B cell (primary cell): ENCODE measurements around the gene SF1. TPM values are rescaled to one million over a fixed set of nuclear protein-coding genes. Genes with fewer than 3 reads are reported as not detected.

Experiments used
- ATAC-seq: fragments of 200-7000 bp; cut with Tn5 transposase; one replicate; pipeline ENCODE4 v1.10.0; 2021; ENCODE audit warnings: low read depth, mild to moderate bottlenecking, moderate number of reproducible peaks, moderate library complexity
- CTCF ChIA-PET: fragments of 350-600 bp; sonication (Branson Sonifier 250); formaldehyde crosslinking; loops from one replicate; lab custom pipeline; 2021; ENCODE audit warnings: antibody characterized with exemption, inconsistent platforms; lab: Charles Lee
- POLR2A ChIA-PET: fragments of 350-600 bp; sonication (Branson Sonifier 250); formaldehyde crosslinking; loops from one replicate; lab custom pipeline; 2021; ENCODE audit warnings: antibody characterized with exemption; lab: Charles Lee
- DNase-seq: peaks from one replicate; pipeline ENCODE4 v3.0.0; 2013
- H2AFZ ChIP-seq: 2 replicates; pipeline ENCODE4 v1.6.1; 2012; ENCODE audit warnings: mild to moderate bottlenecking, low read depth, low read length; ENCODE audit not compliant: insufficient read depth, poor library complexity, severe bottlenecking
- H3K27ac ChIP-seq, 2 donors: 1 replicate in 1 of 2; 2 replicates in 1 of 2; pipeline ENCODE4 v1.5.1; 2012 to 2013; ENCODE audit warnings: low read length in 2 of 2, mild to moderate bottlenecking in 2 of 2, moderate library complexity in 1 of 2
- H3K27me3 ChIP-seq, 4 experiments: fragments of 200-600 bp in 1 of 4; sonication (generic) in 1 of 4; replicated peaks in 1 of 4; 1 replicate in 2 of 4; 2 replicates in 2 of 4; pipeline versions ENCODE4 v1.6.1 to v1.7.0; 2013 to 2016; ENCODE audit warnings: low read length in 3 of 4, mild to moderate bottlenecking in 2 of 4, mixed read lengths in 1 of 4, moderate library complexity in 1 of 4; ENCODE audit not compliant: insufficient read depth in 4 of 4, control insufficient read depth in 3 of 4; ENCODE audit errors: control extremely low read depth in 1 of 4
- H3K36me3 ChIP-seq, 2 experiments: replicated peaks in 1 of 2; 1 replicate in 1 of 2; 2 replicates in 1 of 2; pipeline versions ENCODE4 v1.6.1 to v1.7.1; 2013; ENCODE audit warnings: low read length in 1 of 2; ENCODE audit not compliant: insufficient read depth in 2 of 2, control insufficient read depth in 1 of 2; ENCODE audit errors: control extremely low read depth in 1 of 2, extremely low read depth in 1 of 2
- H3K4me1 ChIP-seq, 2 donors: fragments of 200-600 bp in 1 of 2; sonication (generic) in 1 of 2; 1 replicate in 1 of 2; 2 replicates in 1 of 2; pipeline versions ENCODE4 v1.5.1 to v1.6.1; 2013 to 2017; ENCODE audit warnings: low read length in 2 of 2; ENCODE audit not compliant: control insufficient read depth in 2 of 2, insufficient read depth in 2 of 2
- H3K4me2 ChIP-seq: replicated peaks from 2 replicates; pipeline ENCODE3; 2012; ENCODE audit warnings: mild to moderate bottlenecking, low read depth, low read length; ENCODE audit not compliant: poor library complexity, severe bottlenecking
- H3K4me3 ChIP-seq, 5 experiments: fragments of 200-600 bp in 1 of 5; sonication (generic) in 1 of 5; 1 replicate in 3 of 5; 2 replicates in 2 of 5; pipeline versions ENCODE4 v1.5.1 to v1.7.0; 2011 to 2016; ENCODE audit warnings: low read length in 4 of 5, mild to moderate bottlenecking in 4 of 5, low read depth in 2 of 5, control low read depth in 1 of 5, moderate library complexity in 1 of 5; ENCODE audit not compliant: insufficient read depth in 1 of 5; ENCODE audit errors: control extremely low read depth in 1 of 5, extremely low read depth in 1 of 5
- H3K79me2 ChIP-seq: fragments of 200-600 bp; sonication (generic); one replicate; pipeline ENCODE4 v1.6.0; 2016; ENCODE audit warnings: low read length; ENCODE audit not compliant: control insufficient read depth, insufficient read depth
- H3K9ac ChIP-seq: fragments of 200-600 bp; sonication (generic); 2 replicates; pipeline ENCODE4 v1.6.1; 2017; ENCODE audit warnings: mild to moderate bottlenecking, low read length, moderate library complexity
- H3K9me3 ChIP-seq, 3 donors: one replicate each; pipeline versions ENCODE4 v1.6.1 to v1.7.1; 2013; ENCODE audit warnings: low read length in 2 of 3; ENCODE audit not compliant: control insufficient read depth in 2 of 3, insufficient read depth in 1 of 3; ENCODE audit errors: control extremely low read depth in 1 of 3
- H4K20me1 ChIP-seq: 2 replicates; pipeline ENCODE4 v1.6.0; 2012; ENCODE audit warnings: mild to moderate bottlenecking, low read length; ENCODE audit not compliant: insufficient read depth, control insufficient read depth, poor library complexity, severe bottlenecking
- H3K27ac Mint-ChIP-seq: one replicate; pipeline ENCODE4 v1.8.0; 2021; ENCODE audit warnings: mixed read lengths
- H3K27me3 Mint-ChIP-seq: one replicate; pipeline ENCODE4 v1.8.0; 2021; ENCODE audit warnings: mixed read lengths
- H3K4me1 Mint-ChIP-seq: one replicate; pipeline ENCODE4 v1.8.0; 2021; ENCODE audit warnings: mixed read lengths
- H3K4me3 Mint-ChIP-seq: one replicate; pipeline ENCODE4 v1.8.0; 2021; ENCODE audit warnings: mixed read lengths
- H3K9me3 Mint-ChIP-seq: one replicate; pipeline ENCODE4 v1.8.0; 2022; ENCODE audit warnings: mixed read lengths; ENCODE audit not compliant: insufficient read depth
- CTCF ChIP-seq: fragments of 200-600 bp; IDR thresholded peaks from one replicate; pipeline ENCODE4 v1.8.0; 2022; ENCODE audit warnings: antibody characterized with exemption, mild to moderate bottlenecking
- EZH2 ChIP-seq: IDR thresholded peaks from 2 replicates; pipeline ENCODE4 v1.6.1; 2012; ENCODE audit warnings: borderline replicate concordance, low read depth, mild to moderate bottlenecking, moderate library complexity, low read length; ENCODE audit not compliant: insufficient read depth, poor library complexity, severe bottlenecking
- WGBS: methylation state at CpG from one replicate; pipeline ENCODE4 v1.1.5; 2013; ENCODE audit warnings: missing lambda C conversion rate; ENCODE audit not compliant: insufficient coverage; 5-methylcytosine and 5-hydroxymethylcytosine counted together
- intact Hi-C: fragments of 100-400 bp; cut with micrococcal nuclease; formaldehyde crosslinking; loops from one replicate; pipeline ENCODE4 v1.10.0; 2022
- polyA plus RNA-seq: library from polyadenylated mRNA; depleted of rRNA; stranded (reverse); fragments of >200 nt; gene quantifications from 2 replicates; pipeline ENCODE4 v1.2.3, GENCODE V29; 2012
- total RNA-seq, 2 donors: library from RNA; stranded (reverse); fragments of 120-200 nt in 1 of 2; gene quantifications; 1 replicate in 1 of 2; 2 replicates in 1 of 2; pipeline versions ENCODE4 v1.2.3 to v1.2.4, GENCODE V29; 2013 to 2022

SF1 gene
- total and polyA plus RNA-seq, 2 donors (not counting 1 experiment from before 2014, with no cell fraction given): 369 to 931 TPM

GRCh38 chr11:64796757-64797541, 18.6 kb upstream of the SF1 start:
- Histone ChIP-seq H3K27me3 (no peaks in the 10 kb centered on the region), H3K4me2 (no peak overlapping the region), H3K79me2 (peaks cover 20% of the 10 kb centered on the region), H3K9ac (no peak overlapping the region), H2AFZ (no peak overlapping the region), H3K36me3 (peaks cover 0 to 55% of the 10 kb centered on the region in 2 experiments), H3K27ac (no peak overlapping the region), H3K4me3 (no peak overlapping the region), H3K9me3 (no peaks in the 10 kb centered on the region), H4K20me1 (no peaks in the 10 kb centered on the region), H3K4me1 (peaks cover 42 to 45% of the 10 kb centered on the region in 2 donors)
- Mint-ChIP-seq H3K4me1 (peaks cover 50% of the 10 kb centered on the region), H3K9me3 (no peaks in the 10 kb centered on the region), H3K27me3 (no peaks in the 10 kb centered on the region), H3K27ac (peak overlapping the region; percentile 32), H3K4me3 (no peak overlapping the region)
- WGBS: 96% methylated on average over 8 of the region's 19 CpGs
- no peak for TF ChIP-seq CTCF
- no peak for TF ChIP-seq EZH2
- ChIA-PET POLR2A (interaction anchor here (0.7 kb wide), 1 partner anchor 28 kb away, joined by 6 read pairs; no protein-coding TSS in a partner anchor), CTCF (interaction anchor here (0.7 kb wide), 1 partner anchor 15 kb away, joined by 3 read pairs; no protein-coding TSS in a partner anchor)
- DNase-seq (no peak), ATAC-seq (no peak)
- intact Hi-C loops: no loop called here
